ENCODE results near the gene APLNR.

APLNR gene

GRCh38 chr11:57214494-57214893 lies 22.6 kb downstream of the APLNR start:
- FAIRE-seq, result no peak

DNA sequence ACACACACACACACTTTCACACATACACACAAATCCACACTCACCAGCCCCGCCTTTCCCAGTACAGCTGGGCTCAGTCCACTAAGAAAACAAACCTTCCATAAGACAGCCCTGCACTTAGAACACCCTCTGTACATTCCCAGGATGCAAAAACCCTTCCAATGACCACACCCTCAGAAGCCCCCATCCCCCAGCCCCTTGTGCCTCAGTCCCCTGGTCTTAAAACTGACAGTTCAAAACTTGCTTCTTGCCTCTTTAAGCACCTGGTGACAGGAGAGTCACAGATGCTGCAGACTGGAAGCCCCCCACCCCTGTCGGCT lies 23.0 kb downstream of the APLNR start:
- FAIRE-seq, result no peak

DNA sequence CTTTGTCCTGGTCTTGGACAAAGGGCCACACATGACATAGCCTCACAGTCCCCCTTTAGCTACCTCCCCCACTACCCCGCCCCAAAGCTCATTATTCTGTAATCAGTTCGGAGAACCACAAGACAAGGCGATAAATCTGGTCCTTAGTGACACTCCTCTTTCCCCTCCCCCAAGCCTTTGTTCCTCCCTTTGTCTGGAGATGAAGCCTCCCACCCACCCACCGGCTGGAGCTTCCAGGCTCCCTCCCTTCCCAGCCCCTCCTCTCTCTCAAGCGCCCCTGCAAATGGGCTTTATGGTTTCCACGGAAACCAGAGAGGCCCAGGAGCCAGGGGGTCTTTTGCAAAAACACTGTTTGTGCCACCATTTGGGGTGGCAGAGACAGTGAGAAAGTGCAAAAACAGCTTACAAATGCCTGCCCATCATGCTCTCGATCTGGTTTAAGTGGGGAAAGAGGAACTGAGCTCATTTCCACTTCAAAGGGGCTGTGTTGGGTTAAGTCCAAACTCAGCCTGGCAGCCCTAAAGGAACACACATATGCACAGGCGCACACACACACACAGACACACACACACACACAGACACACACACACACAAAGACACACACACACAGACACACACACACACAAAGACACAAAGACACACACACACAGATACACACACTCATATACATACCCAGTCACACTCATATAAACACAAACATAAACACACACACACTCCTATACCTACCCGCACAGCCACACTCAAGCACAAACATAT lies 23.5 kb downstream of the APLNR start:
- no peak for FAIRE-seq

DNA sequence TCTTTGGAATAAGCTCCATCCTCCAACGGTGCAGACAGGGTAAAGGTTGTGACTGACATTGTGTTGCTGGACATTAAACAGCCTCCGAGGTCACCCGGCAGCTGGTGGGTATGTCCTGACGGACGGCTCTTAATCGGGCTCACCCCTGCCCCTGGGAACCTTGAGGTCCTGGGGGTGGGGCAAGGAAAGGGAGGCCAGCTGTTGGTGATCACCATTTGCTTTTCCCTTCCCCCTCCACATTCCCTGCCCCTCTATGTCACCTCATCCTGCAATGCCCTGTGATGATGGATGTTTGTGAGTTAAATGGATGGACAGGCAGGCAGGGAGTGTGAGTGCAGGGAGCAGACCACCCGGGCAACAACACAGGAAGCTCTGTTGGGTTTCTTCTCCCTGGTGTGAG lies 26.3 kb downstream of the APLNR start:
- FAIRE-seq, result no peak

DNA sequence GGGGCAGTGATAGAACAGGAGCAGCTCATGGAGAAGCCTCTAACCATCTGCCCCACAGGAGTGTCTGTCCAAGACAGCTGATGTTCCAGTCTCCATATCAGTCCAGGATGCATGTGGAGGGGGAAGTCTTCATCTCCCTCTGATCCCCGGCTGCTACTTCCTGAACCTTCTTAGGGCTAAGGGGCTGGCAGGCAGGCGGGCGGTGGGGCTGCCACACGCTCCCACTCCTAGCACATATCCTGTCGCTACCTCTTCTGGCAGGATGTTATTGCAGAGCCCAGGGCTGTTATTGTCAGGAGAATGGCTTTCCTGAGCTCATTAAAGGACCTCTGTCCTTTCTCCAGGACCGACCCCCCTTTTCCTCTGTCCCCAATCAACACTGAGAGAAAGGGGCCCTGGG lies 29.9 kb downstream of the APLNR start:
- FAIRE-seq, result no peak

- FAIRE-seq, result no peak
Observed at GRCh38 chr11:57205041-57205641, 31.9 kb downstream of the APLNR start.

- FAIRE-seq, result no peak
Observed at GRCh38 chr11:57203882-57204480, 33.1 kb downstream of the APLNR start.

DNA sequence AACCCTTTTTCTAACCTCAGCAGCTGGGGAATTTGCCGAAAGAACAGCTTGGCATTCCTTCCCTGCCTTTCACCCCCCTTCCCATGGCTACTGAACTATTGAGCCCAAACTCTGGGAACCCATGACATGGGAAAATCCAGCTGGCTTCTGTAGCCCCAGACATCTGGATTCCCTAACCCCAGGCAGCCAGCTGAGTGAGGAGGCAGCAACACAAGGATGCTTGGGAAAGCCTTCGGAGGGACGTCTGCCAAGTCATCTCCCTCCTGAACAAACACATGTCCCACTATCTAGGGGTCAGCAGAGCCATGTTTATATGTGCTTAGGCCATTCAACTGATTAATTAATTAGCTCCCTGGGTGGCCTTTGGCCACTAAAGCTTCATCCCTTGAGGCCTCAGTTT lies 33.7 kb downstream of the APLNR start:
- FAIRE-seq, result no peak

GRCh38 chr11:57202281-57202680 lies 34.8 kb downstream of the APLNR start:
- no peak for FAIRE-seq

DNA sequence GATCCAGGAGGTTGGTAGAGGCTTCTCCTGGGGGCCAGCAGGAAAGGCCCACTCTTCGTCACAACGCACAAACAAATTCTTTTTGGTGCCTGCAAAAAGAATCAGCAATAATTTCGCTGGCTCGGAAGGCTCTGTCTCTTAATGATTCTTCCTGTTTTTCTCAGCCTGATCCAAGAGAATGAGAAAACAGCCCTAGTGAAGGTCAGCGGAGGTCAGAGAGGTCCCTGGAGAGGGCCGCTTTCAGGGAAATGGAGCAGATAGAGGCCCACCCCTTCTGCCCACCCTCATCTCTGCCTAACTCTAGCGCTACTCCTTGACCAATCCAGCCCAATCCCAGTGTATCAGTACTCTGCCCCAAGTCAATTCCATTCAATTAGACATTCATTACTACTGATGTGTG lies 36.1 kb downstream of the APLNR start:
- no peak for FAIRE-seq

DNA sequence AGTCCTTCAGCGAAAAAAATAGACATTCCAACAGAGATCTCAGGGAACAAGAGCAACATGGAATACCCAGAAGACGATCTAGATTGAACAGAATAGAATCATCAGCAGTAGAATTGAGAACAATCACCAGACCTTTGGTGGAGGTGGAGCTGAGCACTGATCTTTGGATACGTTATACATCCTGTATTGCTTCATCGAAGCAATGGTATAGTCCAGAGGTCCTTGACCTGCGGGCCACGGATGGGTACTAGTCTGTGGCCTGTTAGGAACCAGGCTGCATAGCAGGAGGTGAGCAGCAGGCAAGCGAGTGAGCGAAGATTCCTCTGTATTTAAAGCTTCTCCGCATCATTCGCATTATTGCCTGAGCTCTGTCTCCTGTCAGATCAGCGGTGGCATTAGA lies 37.7 kb downstream of the APLNR start:
- FAIRE-seq, result no peak

GRCh38 chr11:57197762-57198161 lies 39.3 kb downstream of the APLNR start:
- no peak for FAIRE-seq

GRCh38 chr11:57196596-57196995 lies 40.5 kb downstream of the APLNR start:
- FAIRE-seq, result no peak

GRCh38 chr11:57192316-57192715 lies 44.7 kb downstream of the APLNR start:
- no peak for FAIRE-seq

DNA sequence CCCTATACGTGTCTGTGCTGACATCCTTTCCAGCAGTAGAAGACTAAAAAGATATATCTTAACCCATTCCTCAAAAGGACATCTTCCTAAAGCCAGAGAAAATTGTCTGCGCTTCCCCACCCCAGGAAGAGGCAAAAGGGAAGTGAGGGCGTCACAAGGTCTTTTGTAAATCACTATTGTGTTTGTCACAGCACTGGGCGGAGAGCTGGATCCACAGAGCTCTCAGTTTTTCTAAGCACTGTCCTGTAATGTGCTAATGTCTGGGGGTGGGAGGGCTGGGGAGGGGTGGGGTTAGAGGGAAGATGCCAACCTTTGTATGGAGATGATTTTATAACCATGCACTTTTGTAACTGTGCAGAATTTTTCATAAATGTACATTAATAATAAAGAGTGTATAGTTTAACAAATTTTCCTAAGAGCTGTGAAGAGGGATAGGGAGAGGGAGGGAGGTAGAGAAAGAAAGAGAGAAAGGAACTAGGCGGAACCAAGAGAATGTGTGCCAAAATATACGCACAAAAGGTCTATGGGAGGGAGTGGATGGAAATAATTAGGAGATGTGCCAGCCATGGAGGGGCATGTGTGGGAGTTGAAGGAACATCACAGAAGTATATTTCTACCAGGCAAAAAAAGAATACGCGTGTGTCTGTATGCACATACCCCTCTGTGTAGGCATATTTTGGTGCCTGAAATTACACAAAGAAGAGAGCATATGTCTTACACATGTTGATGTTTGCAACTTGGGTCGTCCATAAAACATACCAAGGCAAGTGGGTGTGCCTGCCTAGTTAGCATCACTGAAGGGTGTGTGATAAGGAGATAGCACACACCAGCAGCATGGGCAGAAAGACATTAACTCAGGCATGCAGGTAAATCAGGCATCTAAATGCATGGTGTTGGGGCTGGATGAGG lies 45.5 kb downstream of the APLNR start:
- no peak for FAIRE-seq

GRCh38 chr11:57190548-57190947 lies 46.5 kb downstream of the APLNR start:
- FAIRE-seq, result no peak

Measured in TTC549 (cell line).